NCI-H524 (cell line): ENCODE measurements around the gene CLEC18B.
"Not testable (repeated sequence)": the region's sequence is repeated elsewhere in the genome, so short reads cannot be mapped to it uniquely, and the experiment has no call there.

Source experiments
- DNase-seq, 2 experiments: peaks; one replicate each; lab custom pipeline; 2025; lab: John Stamatoyannopoulos, UW

The CLEC18B gene

GRCh38 chr16:74406600-74407361 lies 14.5 kb downstream of the CLEC18B start:
- DNase-seq = not testable (repeated sequence)

GRCh38 chr16:74404148-74404933 lies 16.9 kb downstream of the CLEC18B start:
- not testable (repeated sequence) for DNase-seq

- DNase-seq = not testable (repeated sequence)
These were observed 21.0 kb downstream of the CLEC18B start for GRCh38 chr16:74400238-74400637.

- DNase-seq = not testable (repeated sequence)
These were observed 22.9 kb downstream of the CLEC18B start for GRCh38 chr16:74398212-74398895.

GRCh38 chr16:74396521-74397017 lies 24.7 kb downstream of the CLEC18B start:
- DNase-seq = not testable (repeated sequence)

- not testable (repeated sequence) for DNase-seq
These were observed 26.7 kb downstream of the CLEC18B start for GRCh38 chr16:74394604-74395003.

GRCh38 chr16:74394131-74394530 lies 27.1 kb downstream of the CLEC18B start:
- DNase-seq = not testable (repeated sequence)

GRCh38 chr16:74391454-74392050 lies 29.7 kb downstream of the CLEC18B start:
- not testable (repeated sequence) for DNase-seq

- not testable (repeated sequence) for DNase-seq
These were observed 38.8 kb downstream of the CLEC18B start for GRCh38 chr16:74382339-74383034.

- DNase-seq = not testable (repeated sequence)
These were observed 47.5 kb downstream of the CLEC18B start for GRCh38 chr16:74373847-74374184.

GRCh38 chr16:74372953-74373846 lies 48.1 kb downstream of the CLEC18B start:
- DNase-seq = no peak

GRCh38 chr16:74372369-74372768 lies 48.9 kb downstream of the CLEC18B start:
- DNase-seq = no peak

- DNase-seq = not testable (repeated sequence)
These were observed 50.7 kb downstream of the CLEC18B start for GRCh38 chr16:74370338-74371135.

- peak; percentile 87 to 93 for DNase-seq
These were observed 53.0 kb downstream of the CLEC18B start for GRCh38 chr16:74368002-74368911.

- peak in 1 of 2 experiments; percentile 34 for DNase-seq
These were observed 53.7 kb downstream of the CLEC18B start for GRCh38 chr16:74367469-74368001.

GRCh38 chr16:74361646-74362610 lies 59.4 kb downstream of the CLEC18B start:
- DNase-seq = not testable (repeated sequence)
